ENCODE data around the gene UGT2A3. TPM values are rescaled to one million over a fixed set of nuclear protein-coding genes. Genes with fewer than 3 reads are reported as not detected.

The UGT2A3 gene
- total RNA-seq, 1 experiment from 2014 or later: 0.11 TPM

- H3K4me3 Mint-ChIP-seq: no peak overlapping the region
- peak overlapping the region; percentile 66 for H3K27ac Mint-ChIP-seq
- TF ChIP-seq IRF2 (CRISPR knock-in tag; IDR thresholded peaks at IDR 0.05; ENCODE audit: borderline replicate concordance, low read depth) (no peak), GABPB1 (CRISPR knock-in tag; IDR thresholded peaks at IDR 0.05) (peak; percentile 65; the same call in 1 of the 2 replicates)
- H3K36me3 Mint-ChIP-seq: no peaks in the 10 kb centered on the region
- H3K27me3 Mint-ChIP-seq (ENCODE audit: low read depth): no peaks in the 10 kb centered on the region
- H3K4me1 Mint-ChIP-seq: peaks cover 68% of the 10 kb centered on the region
- DNase-seq (ENCODE audit: low spot score): no peak
- no peak for ATAC-seq
- ChIA-PET CTCF (no interaction called here), POLR2A (no interaction called here)
- H3K9me3 Mint-ChIP-seq: peaks cover 5% of the 10 kb centered on the region
Measured at GRCh38 chr4:68907788-68908700, 43.6 kb downstream of the UGT2A3 start.

GRCh38 chr4:68907245-68907644 lies 44.4 kb downstream of the UGT2A3 start:
- Mint-ChIP-seq H3K4me1 (peaks cover 61% of the 10 kb centered on the region), H3K27me3 (ENCODE audit: low read depth) (no peaks in the 10 kb centered on the region), H3K27ac (peak overlapping the region; percentile 100), H3K4me3 (peak overlapping the region; percentile 71), H3K9me3 (no peaks in the 10 kb centered on the region), H3K36me3 (no peaks in the 10 kb centered on the region)
- no peak for TF ChIP-seq ZNF416 (CRISPR knock-in tag; IDR thresholded peaks at IDR 0.05)
- TF ChIP-seq ZNF671 (CRISPR knock-in tag; IDR thresholded peaks at IDR 0.05): no peak
- TF ChIP-seq ZNF138 (CRISPR knock-in tag; conservative IDR thresholded peaks at IDR 0.05): no peak
- TF ChIP-seq ZBTB43 (CRISPR knock-in tag; IDR thresholded peaks at IDR 0.05): no peak
- no peak for TF ChIP-seq CBFB (CRISPR knock-in tag; IDR thresholded peaks at IDR 0.05; ENCODE audit: low read depth)
- no peak for ATAC-seq
- ChIA-PET POLR2A (no interaction called here), CTCF (interaction anchor here (2.1 kb wide), 1 partner anchor 234 kb away, joined by 6 read pairs; no protein-coding TSS in a partner anchor)
- no peak for DNase-seq (ENCODE audit: low spot score)

GRCh38 chr4:68906780-68907137 lies 44.8 kb downstream of the UGT2A3 start:
- ChIA-PET CTCF (interaction anchor here (1.7 to 2.1 kb wide), 2 partner anchors 233 to 263 kb away, joined by 6 read pairs; no protein-coding TSS in a partner anchor), POLR2A (interaction anchor here (0.6 kb wide), 1 partner anchor 575 kb away, joined by 3 read pairs; no protein-coding TSS in a partner anchor)
- peak overlapping the region; percentile 71 for H3K4me3 Mint-ChIP-seq
- H3K36me3 Mint-ChIP-seq: no peaks in the 10 kb centered on the region
- H3K27ac Mint-ChIP-seq: peak overlapping the region; percentile 100
- no peaks in the 10 kb centered on the region for H3K9me3 Mint-ChIP-seq
- no peak for TF ChIP-seq USF1 (CRISPR knock-in tag; IDR thresholded peaks at IDR 0.05)
- no peak for TF ChIP-seq MLX (CRISPR knock-in tag; IDR thresholded peaks at IDR 0.05)
- TF ChIP-seq ZNF263 (CRISPR knock-in tag; IDR thresholded peaks at IDR 0.05; ENCODE audit: low read depth): no peak
- no peak for TF ChIP-seq STAT6 (CRISPR knock-in tag; conservative IDR thresholded peaks at IDR 0.05; ENCODE audit: low read depth)
- TF ChIP-seq MXD4 (CRISPR knock-in tag; IDR thresholded peaks at IDR 0.05; ENCODE audit: borderline replicate concordance): no peak
- no peak for TF ChIP-seq ZNF219 (CRISPR knock-in tag; IDR thresholded peaks at IDR 0.05; ENCODE audit: borderline replicate concordance)
- TF ChIP-seq NFE2L1 (CRISPR knock-in tag; IDR thresholded peaks at IDR 0.05): no peak
- peak; percentile 15 for ATAC-seq
- peak; percentile 47 for DNase-seq (ENCODE audit: low spot score)
- no peaks in the 10 kb centered on the region for H3K27me3 Mint-ChIP-seq (ENCODE audit: low read depth)
- H3K4me1 Mint-ChIP-seq: peaks cover 59% of the 10 kb centered on the region

All from WTC11 (cell line).